ENCODE data around the gene PSD.
"Not testable (repeated sequence)": the region's sequence is repeated elsewhere in the genome, so short reads cannot be mapped to it uniquely, and the experiment has no call there.

PSD gene

GRCh38 chr10:102418622-102419268 lies at the start of gene PSD:
PSD (minus strand) TSS chr10:102418785; CDS start chr10:102417038, 1,747 bp downstream.
- DNase-seq, result peak; percentile 82

- no peak for DNase-seq
Measured at GRCh38 chr10:102467971-102468438, 49.4 kb upstream of the PSD start.

- no peak for DNase-seq
Measured at GRCh38 chr10:102467318-102467717, 48.7 kb upstream of the PSD start.

- DNase-seq, result no peak
Measured at GRCh38 chr10:102465466-102465865, 46.9 kb upstream of the PSD start.

GRCh38 chr10:102463983-102464382 lies 45.4 kb upstream of the PSD start:
- DNase-seq, result no peak

- DNase-seq, result no peak
Measured at GRCh38 chr10:102462512-102463054, 44.0 kb upstream of the PSD start.

- peak; percentile 89 for DNase-seq
Measured at GRCh38 chr10:102461187-102462054, 42.8 kb upstream of the PSD start.

- no peak for DNase-seq
Measured at GRCh38 chr10:102460836-102461186, 42.2 kb upstream of the PSD start.

- no peak for DNase-seq
Measured at GRCh38 chr10:102458656-102459055, 40.1 kb upstream of the PSD start.

GRCh38 chr10:102457591-102458150 lies 39.1 kb upstream of the PSD start:
- no peak for DNase-seq

- no peak for DNase-seq
Measured at GRCh38 chr10:102455893-102456471, 37.4 kb upstream of the PSD start.

- DNase-seq, result not testable (repeated sequence)
Measured at GRCh38 chr10:102454662-102455487, 36.3 kb upstream of the PSD start.

GRCh38 chr10:102453502-102453901 lies 34.9 kb upstream of the PSD start:
- DNase-seq, result no peak

- DNase-seq, result no peak
Measured at GRCh38 chr10:102452672-102453340, 34.2 kb upstream of the PSD start.

- DNase-seq, result no peak
Measured at GRCh38 chr10:102451105-102451969, 32.8 kb upstream of the PSD start, which contains the start of gene C10orf95. C10orf95 (minus strand) TSS chr10:102451543; CDS start chr10:102451093, 450 bp downstream.

- peak; percentile 87 for DNase-seq
Measured at GRCh38 chr10:102450374-102451104, 32.0 kb upstream of the PSD start.

GRCh38 chr10:102450124-102450373 lies 31.5 kb upstream of the PSD start:
- DNase-seq, result no peak

- peak; percentile 86 for DNase-seq
Measured at GRCh38 chr10:102449321-102450123, 30.9 kb upstream of the PSD start.

- no peak for DNase-seq
Measured at GRCh38 chr10:102444851-102445250, 26.3 kb upstream of the PSD start.
